Ovary (tissue), 9 donors: Measurements from ENCODE around the gene SLC66A3. TPM values are rescaled to one million over a fixed set of nuclear protein-coding genes. Genes with fewer than 3 reads are reported as not detected.

Source experiments
- DNase-seq, 5 donors: peaks; one replicate each; pipeline ENCODE4 v3.0.0-alpha.2; 2019 to 2020
- H3K27ac ChIP-seq, 2 donors: fragments of 200-600 bp; one replicate each; pipeline versions ENCODE4 v1.5.1 to v1.8.0; 2019 to 2022
- H3K27me3 ChIP-seq: fragments of 200-600 bp; one replicate; pipeline ENCODE4 v1.8.0; 2022
- H3K36me3 ChIP-seq: fragments of 200-600 bp; sonication (generic); one replicate; pipeline ENCODE4 v1.5.1; 2019
- H3K4me1 ChIP-seq: one replicate; pipeline ENCODE4 v1.8.1; 2013; ENCODE audit warnings: mild to moderate bottlenecking, moderate library complexity; ENCODE audit not compliant: insufficient read depth
- H3K4me3 ChIP-seq: fragments of 200-600 bp; sonication (generic); one replicate; pipeline ENCODE4 v1.5.1; 2017
- H3K9me3 ChIP-seq, 2 donors: fragments of 200-600 bp in 1 of 2; sonication (generic) in 1 of 2; one replicate each; pipeline versions ENCODE4 v1.5.1 to v1.8.1; 2013 to 2019; ENCODE audit warnings: mild to moderate bottlenecking in 1 of 2, moderate library complexity in 1 of 2
- CTCF ChIP-seq, 3 donors: fragments of 450-650 bp in 2 of 3; fragments of 200-600 bp in 1 of 3; IDR thresholded peaks; one replicate each; pipeline versions ENCODE4 v1.5.1 to v1.8.0; 2016 to 2022; ENCODE audit warnings: antibody characterized with exemption in 3 of 3, mild to moderate bottlenecking in 1 of 3
- EP300 ChIP-seq: sonication (generic); formaldehyde crosslinking; IDR thresholded peaks from one replicate; pipeline ENCODE4 v1.6.1; 2017; ENCODE audit warnings: antibody characterized with exemption
- POLR2A ChIP-seq: fragments of 450-650 bp; IDR thresholded peaks from one replicate; pipeline ENCODE4 v1.6.1; 2017; ENCODE audit warnings: antibody characterized with exemption, mild to moderate bottlenecking, moderate library complexity
- WGBS, 3 donors: extraction: QIAGEN DNeasy Blood & Tissue Kit in 1 of 3; methylation state at CpG; one replicate each; pipeline versions ENCODE4 v1.1.5 to v1.1.7; 2013 to 2017; 5-methylcytosine and 5-hydroxymethylcytosine counted together
- intact Hi-C, 4 donors: fragments of 100-400 bp; cut with DNase I; formaldehyde crosslinking; loops; one replicate each; pipeline versions ENCODE4 v1.11.0 to v1.15.1; 2022 to 2023
- polyA plus RNA-seq, 2 donors: library from polyadenylated mRNA; stranded (reverse); fragments of 200-250 nt in 1 of 2; fragments of 350-450 nt in 1 of 2; fragmentation: Illumina TruSeq in 1 of 2; extraction: RNeasy Lipid Tissue Mini Kit (QIAGEN cat#74804) in 1 of 2; gene quantifications; one replicate each; pipeline ENCODE4 v1.2.3, GENCODE V29; 2013 to 2014
- total RNA-seq, 7 donors: library from RNA; depleted of rRNA in 2 of 7; stranded (reverse); fragments of >200 nt in 2 of 7; fragmentation: NEBNext Ultra II Directional in 3 of 7; extraction: Animal tissue kit (Norgen Biotek cat#: 25700) in 3 of 7; gene quantifications; one replicate each; pipeline versions ENCODE4 v1.1.0 to v1.2.4, GENCODE V29; 2016 to 2023
- donor health status: DM: no; HTN: no; CAD: no; lungs with moderate emphysema.
- donor health status: DM: no; HTN: no; CAD: no.
- donor health status: Bipolar disorder and iron deficiency.
- donor health status: DM: yes; HTN: yes; CAD: no.
- donor health status: DM: no; HTN: no; CAD: no.
- donor health status: DM: yes; HTN: yes; CAD: no.

Gene SLC66A3
- total and polyA plus RNA-seq, 9 donors = 22.9 to 76.2 (median 30.9) TPM

- intact Hi-C loops = no loop called here
- WGBS, 3 donors = 45 to 55% (median 51%) methylated on average over 6 of the region's 6 CpGs
- no peaks in the 10 kb centered on the region for H3K4me1 ChIP-seq
These were observed 10.6 kb upstream of the SLC66A3 start for GRCh38 chr2:11144738-11145079.

GRCh38 chr2:11145350-11145749 is 9.9 kb upstream of the SLC66A3 start:
- DNase-seq = no peak
- Histone ChIP-seq H3K27ac (no peak overlapping the region), H3K4me3 (no peak overlapping the region), H3K9me3 (no peaks in the 10 kb centered on the region), H3K4me1 (no peaks in the 10 kb centered on the region), H3K27me3 (no peaks in the 10 kb centered on the region), H3K36me3 (no peaks in the 10 kb centered on the region)
- 88 to 93% (median 91%) methylated on average over 1 of the region's 1 CpG for WGBS, 3 donors
- intact Hi-C loops = no loop called here
- no peak for TF ChIP-seq EP300
- no peak for TF ChIP-seq CTCF (IDR thresholded peaks at IDR 0.05)
- no peak for TF ChIP-seq POLR2A

More at GRCh38 chr2:11144738-11145079, 10.6 kb upstream of the SLC66A3 start:
- Histone ChIP-seq H3K27ac (no peak overlapping the region), H3K27me3 (no peaks in the 10 kb centered on the region), H3K36me3 (no peaks in the 10 kb centered on the region), H3K9me3 (no peaks in the 10 kb centered on the region), H3K4me3 (no peak overlapping the region)
- DNase-seq = no peak
- TF ChIP-seq EP300 (no peak), POLR2A (no peak), CTCF (IDR thresholded peaks at IDR 0.05) (no peak)

GRCh38 chr2:11146076-11146475 is 9.2 kb upstream of the SLC66A3 start:
- intact Hi-C loops = no loop called here

GRCh38 chr2:11147263-11147662 is 8.0 kb upstream of the SLC66A3 start:
- no peaks in the 10 kb centered on the region for H3K27me3 ChIP-seq
- no peak overlapping the region for H3K4me3 ChIP-seq
- no peak for TF ChIP-seq EP300
- H3K36me3 ChIP-seq = no peaks in the 10 kb centered on the region
- intact Hi-C loops = no loop called here
- no peaks in the 10 kb centered on the region for H3K9me3 ChIP-seq
- H3K4me1 ChIP-seq = no peaks in the 10 kb centered on the region
- H3K27ac ChIP-seq = no peak overlapping the region
- DNase-seq = no peak
- 32 to 33% (median 33%) methylated on average over 3 of the region's 3 CpGs for WGBS, 3 donors

More at GRCh38 chr2:11146076-11146475, 9.2 kb upstream of the SLC66A3 start:
- 93 to 97% (median 93%) methylated on average over 3 of the region's 3 CpGs for WGBS, 3 donors
- H3K27me3 ChIP-seq = no peaks in the 10 kb centered on the region
- no peak overlapping the region for H3K27ac ChIP-seq
- no peak for DNase-seq
- H3K9me3 ChIP-seq = no peaks in the 10 kb centered on the region
- no peaks in the 10 kb centered on the region for H3K36me3 ChIP-seq
- no peaks in the 10 kb centered on the region for H3K4me1 ChIP-seq
- TF ChIP-seq EP300 = no peak
- no peak overlapping the region for H3K4me3 ChIP-seq

GRCh38 chr2:11152591-11152990 is 2.7 kb upstream of the SLC66A3 start:
- Histone ChIP-seq H3K9me3 (no peaks in the 10 kb centered on the region), H3K4me1 (peaks cover 2% of the 10 kb centered on the region), H3K27ac (no peak overlapping the region), H3K4me3 (no peak overlapping the region), H3K36me3 (no peaks in the 10 kb centered on the region), H3K27me3 (no peaks in the 10 kb centered on the region)
- 89 to 93% (median 91%) methylated on average over 6 of the region's 6 CpGs for WGBS, 3 donors
- no peak for DNase-seq
- no peak for TF ChIP-seq POLR2A
- TF ChIP-seq EP300 = no peak
- no peak for TF ChIP-seq CTCF (IDR thresholded peaks at IDR 0.05)
- intact Hi-C loops = loop anchor here in 1 of 4 donors (10.0 kb wide), 1 partner anchor 192 kb away; the partner anchor contains the start of gene ROCK2
